Motor neuron (in vitro differentiated cells): ENCODE data around the gene SFSWAP. TPM values are rescaled to one million over a fixed set of nuclear protein-coding genes. Genes with fewer than 3 reads are reported as not detected.

Source experiments
- ATAC-seq, 8 experiments: fragments of 200-7000 bp; cut with Tn5 transposase; replicated peaks in 6 of 8; 2 replicates each; pipeline ENCODE4 v1.8.0; 2021; ENCODE audit warnings: mild to moderate bottlenecking in 8 of 8, moderate library complexity in 8 of 8
- H3K27ac ChIP-seq, 2 donors: fragments of 250-450 bp; sonication (Bioruptor Pico); 2 replicates each; pipeline ENCODE4 v1.9.0; 2021; ENCODE audit warnings: antibody characterized with exemption in 2 of 2, mild to moderate bottlenecking in 2 of 2, moderate library complexity in 1 of 2
- H3K4me1 ChIP-seq, 2 donors: fragments of 250-450 bp; sonication (Bioruptor Pico); replicated peaks in 1 of 2; 2 replicates each; pipeline ENCODE4 v1.6.1; 2021; ENCODE audit warnings: antibody characterized with exemption in 2 of 2, mild to moderate bottlenecking in 2 of 2, moderate library complexity in 1 of 2
- H3K4me3 ChIP-seq, 5 donors: fragments of 250-450 bp; sonication (Bioruptor Pico); 2 replicates each; pipeline ENCODE4 v1.9.0; 2021; ENCODE audit warnings: antibody characterized with exemption in 5 of 5, mild to moderate bottlenecking in 5 of 5, moderate library complexity in 4 of 5
- WGBS, 10 experiments: fragments of 450-650 bp; shearing (Covaris generic); methylation state at CpG; one replicate each; pipeline ENCODE4 v1.0.0; 2022; 5-methylcytosine and 5-hydroxymethylcytosine counted together
- in situ Hi-C, 9 experiments: fragments of 400-800 bp; cut with MboI; loops; one replicate each; pipeline ENCODE4 v1.15.0; 2021; ENCODE audit warnings: low sequenced_read_pairs in 9 of 9, low pct_unique_long_range_greater_than_20kb in 2 of 9; ENCODE audit not compliant: unreplicated experiment in 9 of 9
- total RNA-seq, 8 experiments: library from RNA; unstranded; fragments of 300-600 nt; gene quantifications; 2 replicates each; pipeline versions ENCODE4 v1.2.3 to v1.2.4, GENCODE V29; 2022

Gene SFSWAP
- total RNA-seq, 8 experiments from 2014 or later, result 25.2 to 84.4 (median 29.3) TPM

DNA sequence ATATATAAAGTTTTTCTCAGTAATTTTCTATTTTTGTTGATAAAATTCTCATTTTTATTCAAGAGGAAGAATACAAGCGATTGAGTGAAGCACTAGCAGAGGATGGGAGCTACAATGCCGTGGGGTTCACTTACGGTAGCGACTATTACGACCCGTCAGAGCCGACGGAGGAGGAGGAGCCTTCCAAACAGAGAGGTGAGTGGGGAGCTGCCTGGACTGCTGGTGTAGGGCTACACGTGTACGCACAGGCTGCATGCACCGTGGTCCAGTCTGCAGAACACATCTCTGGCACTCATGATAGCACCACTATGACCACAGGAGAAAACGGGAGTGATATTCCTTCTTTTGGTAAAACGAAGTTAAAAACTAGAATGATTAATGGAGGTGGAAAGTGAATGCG is 3.9 kb downstream of the SFSWAP start:
- H3K4me3 ChIP-seq, result no peak overlapping the region
- no peak overlapping the region for H3K27ac ChIP-seq
- in situ Hi-C loops, result loop anchor here in 1 of 9 experiments (25.0 kb wide), 2 partner anchors 602 to 802 kb away; no protein-coding TSS in a partner anchor
- peaks cover 11 to 15% of the 10 kb centered on the region in 2 donors for H3K4me1 ChIP-seq
- no peak for ATAC-seq
- 83 to 100% (median 94%) methylated on average over 1 to 14 of the region's 14 CpGs; no CpG with 5 or more reads in 2 of the 10 experiments for WGBS, 10 experiments

DNA sequence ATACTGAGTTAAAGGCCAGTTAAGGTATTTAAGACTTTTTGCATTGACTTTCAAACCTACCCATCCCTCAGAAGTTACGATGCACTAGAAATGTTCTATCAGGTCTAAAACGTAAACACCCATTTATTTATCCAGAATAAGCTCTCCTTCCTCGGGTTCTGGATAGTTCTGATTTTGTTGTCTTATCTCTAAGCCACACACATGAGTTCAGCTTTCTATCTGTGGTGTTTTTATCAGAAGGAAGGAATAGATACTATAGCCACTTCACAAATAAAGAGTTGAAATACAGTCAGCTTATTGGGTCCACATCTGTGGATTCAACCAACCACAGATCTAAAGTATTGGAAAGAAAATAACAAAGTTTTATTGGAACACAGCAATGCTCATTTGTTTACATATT is 5.4 kb downstream of the SFSWAP start:
- no peak overlapping the region for H3K27ac ChIP-seq
- no peak overlapping the region for H3K4me3 ChIP-seq
- no peak for ATAC-seq
- WGBS, 10 experiments, result 69 to 100% (median 93%) methylated on average over 3 of the region's 3 CpGs; no CpG with 5 or more reads in 1 of the 10 experiments
- in situ Hi-C loops, result loop anchor here in 1 of 9 experiments (25.0 kb wide), 2 partner anchors 604 to 804 kb away; no protein-coding TSS in a partner anchor
- H3K4me1 ChIP-seq, result peaks cover 6 to 9% of the 10 kb centered on the region in 2 donors

DNA sequence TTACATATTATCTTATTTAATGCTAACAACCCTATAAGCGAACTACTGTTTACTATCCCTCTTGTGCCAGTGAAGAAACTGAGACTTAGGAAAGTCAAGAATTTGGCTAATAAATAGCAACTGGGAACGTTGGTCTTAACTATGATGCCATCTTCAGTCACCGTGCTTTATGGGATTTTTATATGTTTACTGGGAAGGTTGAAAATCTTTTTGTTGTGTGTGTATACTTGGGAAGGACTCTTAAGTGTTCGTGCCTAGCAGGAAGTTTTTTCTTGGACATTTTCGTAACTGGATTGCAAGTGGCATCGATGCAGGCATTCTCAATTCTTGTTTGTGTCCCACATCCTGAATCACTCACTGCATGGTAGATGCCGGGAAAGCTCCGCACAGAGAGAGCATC is 9.4 kb downstream of the SFSWAP start:
- Histone ChIP-seq H3K4me3 (no peak overlapping the region), H3K27ac (no peak overlapping the region), H3K4me1 (no peaks in the 10 kb centered on the region)
- in situ Hi-C loops, result loop anchor here in 1 of 9 experiments (25.0 kb wide), 2 partner anchors 608 to 808 kb away; no protein-coding TSS in a partner anchor
- 50 to 100% (median 94%) methylated on average over 1 to 8 of the region's 8 CpGs for WGBS, 10 experiments
- ATAC-seq, result no peak

DNA sequence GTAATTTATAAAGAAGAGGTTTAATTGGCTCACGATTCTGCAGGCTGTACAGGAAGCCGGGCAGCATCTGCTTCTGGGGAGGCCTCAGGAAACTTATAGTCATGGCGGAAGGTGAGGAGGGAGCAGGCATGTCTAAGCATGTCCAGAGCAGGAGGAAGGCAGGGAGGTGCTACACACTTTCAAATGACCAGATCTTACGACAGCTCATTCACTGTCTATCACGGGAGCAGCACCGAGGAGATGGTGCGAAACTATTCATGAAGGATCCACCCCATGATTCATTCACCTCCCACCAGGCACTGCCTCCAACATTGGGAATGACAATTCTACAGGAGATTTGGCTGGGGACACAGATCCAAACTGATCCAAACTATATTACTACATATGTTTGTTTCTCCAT is 10.0 kb downstream of the SFSWAP start:
- no peak overlapping the region for H3K4me3 ChIP-seq
- in situ Hi-C loops, result loop anchor here in 1 of 9 experiments (25.0 kb wide), 2 partner anchors 609 to 809 kb away; no protein-coding TSS in a partner anchor
- WGBS, 10 experiments, result 0 to 100% (median 87%) methylated on average over 3 to 7 of the region's 7 CpGs; no CpG with 5 or more reads in 3 of the 10 experiments
- H3K27ac ChIP-seq, result no peak overlapping the region
- peak in 4 of 8 experiments; percentile 16 to 98 (median 94) for ATAC-seq
- H3K4me1 ChIP-seq, result no peaks in the 10 kb centered on the region

DNA sequence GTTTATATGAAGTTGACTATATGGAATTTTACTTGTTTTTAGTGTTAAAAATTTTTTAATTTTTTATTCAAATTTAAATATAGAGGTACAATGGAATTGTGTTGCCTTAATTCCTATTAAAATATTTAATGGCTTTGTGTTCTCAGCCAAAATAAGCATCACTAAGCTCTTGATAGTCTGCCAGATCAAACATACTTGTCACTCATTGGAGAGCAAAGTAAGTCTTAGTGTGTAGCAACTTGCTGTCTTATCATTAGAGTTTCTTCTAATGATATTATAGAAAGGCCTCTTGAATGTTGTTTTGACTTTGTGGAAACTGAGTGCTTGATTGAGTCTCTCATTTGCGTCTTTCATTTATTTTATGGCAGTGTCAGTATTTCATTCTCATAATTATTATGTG is 10.7 kb downstream of the SFSWAP start:
- H3K4me3 ChIP-seq, result no peak overlapping the region
- no peak overlapping the region for H3K27ac ChIP-seq
- in situ Hi-C loops, result loop anchor here in 1 of 9 experiments (25.0 kb wide), 2 partner anchors 609 to 809 kb away; no protein-coding TSS in a partner anchor
- no peaks in the 10 kb centered on the region for H3K4me1 ChIP-seq
- no peak for ATAC-seq
- 75 to 100% (median 88%) methylated on average over 1 of the region's 1 CpG; no CpG with 5 or more reads in 3 of the 10 experiments for WGBS, 10 experiments

DNA sequence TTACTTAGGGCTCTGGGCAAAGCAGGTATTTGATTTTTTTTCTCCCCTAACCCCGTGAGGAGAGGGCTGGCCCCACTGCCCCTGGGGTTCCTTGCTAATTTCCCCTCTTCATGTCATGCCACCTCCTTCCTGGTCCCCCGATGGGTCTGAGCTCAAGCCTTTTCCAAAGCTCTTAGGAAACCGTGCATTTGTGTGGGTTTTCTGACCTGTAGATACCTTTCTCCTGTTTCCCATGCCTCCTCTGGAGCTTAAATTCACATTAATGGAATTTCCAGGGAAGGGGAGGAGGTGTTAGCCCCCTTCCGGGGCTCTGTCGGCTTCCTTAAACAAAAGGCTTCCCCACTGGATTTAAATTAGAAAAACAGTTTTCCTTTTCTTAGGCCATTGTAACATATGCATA is 12.6 kb downstream of the SFSWAP start:
- H3K4me3 ChIP-seq, result no peak overlapping the region
- H3K4me1 ChIP-seq, result no peaks in the 10 kb centered on the region
- no peak for ATAC-seq
- WGBS, 10 experiments, result 23 to 100% (median 59%) methylated on average over 1 to 5 of the region's 5 CpGs; no CpG with 5 or more reads in 2 of the 10 experiments
- H3K27ac ChIP-seq, result no peak overlapping the region
- in situ Hi-C loops, result loop anchor here in 1 of 9 experiments (25.0 kb wide), 2 partner anchors 611 to 811 kb away; no protein-coding TSS in a partner anchor

DNA sequence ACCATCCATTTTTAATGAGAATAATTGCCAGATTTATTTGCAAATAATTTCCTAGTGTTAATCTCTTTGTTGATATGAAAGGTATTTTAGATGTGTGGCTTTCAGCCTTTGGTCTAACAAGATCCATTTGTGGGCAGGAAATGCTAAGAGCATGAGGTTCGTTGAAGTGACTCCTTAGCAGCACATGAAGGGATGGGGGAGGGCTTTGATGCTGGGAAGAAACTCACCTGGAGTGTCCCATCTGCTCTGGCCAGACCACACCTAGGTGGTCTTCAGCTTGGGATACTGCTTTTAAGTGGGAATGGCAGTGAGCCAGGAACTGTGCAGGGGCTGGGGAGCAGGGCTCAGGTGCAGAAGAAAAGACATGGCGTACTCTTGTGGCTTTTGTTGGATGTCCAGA is 13.6 kb downstream of the SFSWAP start:
- in situ Hi-C loops, result loop anchor here in 1 of 9 experiments (25.0 kb wide), 2 partner anchors 612 to 812 kb away; no protein-coding TSS in a partner anchor
- no peak for ATAC-seq
- H3K4me3 ChIP-seq, result no peak overlapping the region
- no peak overlapping the region for H3K27ac ChIP-seq
- no peaks in the 10 kb centered on the region for H3K4me1 ChIP-seq
- 40 to 100% (median 82%) methylated on average over 1 to 2 of the region's 2 CpGs; no CpG with 5 or more reads in 2 of the 10 experiments for WGBS, 10 experiments

DNA sequence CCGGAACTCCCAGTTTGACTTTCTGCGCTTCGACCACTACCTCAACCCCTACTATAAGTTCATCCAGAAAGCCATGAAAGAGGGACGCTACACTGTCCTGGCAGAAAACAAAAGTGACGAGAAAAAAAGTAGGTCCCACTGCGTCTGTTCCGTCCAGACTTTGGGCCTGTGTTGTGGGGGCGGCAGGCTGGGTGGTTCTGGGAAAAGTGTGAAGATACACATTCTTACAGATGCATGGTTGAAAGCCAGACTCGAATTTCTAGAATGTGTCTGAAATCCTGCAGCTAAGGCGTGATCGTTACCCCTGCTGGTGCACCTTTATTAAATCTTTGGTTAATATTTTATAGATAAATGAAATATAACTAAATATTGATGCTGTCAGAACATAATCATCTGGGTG is 14.6 kb downstream of the SFSWAP start:
- no peak for ATAC-seq
- Histone ChIP-seq H3K27ac (no peak overlapping the region), H3K4me3 (no peak overlapping the region), H3K4me1 (no peaks in the 10 kb centered on the region)
- 90 to 100% (median 97%) methylated on average over 1 to 9 of the region's 11 CpGs; no CpG with 5 or more reads in 1 of the 10 experiments for WGBS, 10 experiments
- in situ Hi-C loops, result no loop called here

DNA sequence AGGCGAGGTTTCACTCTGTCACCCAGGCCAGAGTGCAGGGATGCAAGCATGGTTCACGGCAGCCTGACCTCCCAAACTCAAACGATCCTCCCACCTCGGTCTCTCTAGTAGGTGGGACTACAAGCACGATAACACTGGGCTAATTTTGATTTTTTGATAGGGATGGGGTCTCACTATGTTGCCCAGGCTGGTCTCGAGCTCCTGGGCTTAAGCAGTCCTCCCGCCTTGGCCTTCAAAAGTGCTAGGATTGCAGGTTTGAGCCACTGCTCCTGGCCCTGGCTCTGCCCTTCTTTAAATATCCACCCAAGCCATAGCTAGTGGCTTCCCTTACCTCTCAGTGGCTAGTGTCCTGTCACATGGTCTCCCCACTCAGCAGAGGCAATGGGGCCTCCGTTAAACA is 17.8 kb downstream of the SFSWAP start:
- no peak overlapping the region for H3K27ac ChIP-seq
- H3K4me3 ChIP-seq, result no peak overlapping the region
- WGBS, 10 experiments, result 40 to 100% (median 93%) methylated on average over 1 to 7 of the region's 8 CpGs; no CpG with 5 or more reads in 3 of the 10 experiments
- H3K4me1 ChIP-seq, result no peaks in the 10 kb centered on the region
- ATAC-seq, result no peak
- in situ Hi-C loops, result no loop called here

DNA sequence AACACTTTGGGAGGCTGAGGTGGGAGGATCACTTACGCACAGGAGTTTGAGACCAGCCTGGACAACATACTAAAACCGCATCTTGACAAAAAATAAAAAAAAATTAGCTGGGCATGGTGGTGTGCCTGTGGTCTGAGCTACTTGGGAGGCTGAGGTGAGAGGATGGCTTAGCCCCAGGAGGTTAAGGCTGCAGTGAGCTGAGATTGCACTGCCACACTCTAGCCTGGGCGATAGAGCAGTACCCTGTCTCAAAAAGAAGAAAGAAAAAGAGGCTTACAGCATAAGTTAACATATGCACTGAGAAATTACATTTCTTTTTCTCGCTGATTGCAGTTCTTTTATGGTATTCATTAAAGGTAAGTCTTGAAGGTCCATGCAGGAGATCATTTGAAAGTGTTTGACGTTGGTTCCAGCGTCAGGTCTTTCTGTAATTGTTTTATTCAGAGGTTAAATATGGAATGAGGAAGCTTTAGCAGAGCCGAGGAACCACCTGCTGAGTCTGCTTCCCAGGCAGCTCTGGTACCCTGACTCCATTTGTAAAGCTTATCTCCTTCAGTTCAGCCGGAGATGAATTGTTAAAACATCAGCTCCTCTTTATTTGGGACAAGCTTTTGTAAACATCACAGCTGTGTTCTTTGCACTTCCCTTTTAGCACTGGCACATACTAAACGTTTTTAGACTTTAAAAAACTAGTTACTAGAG is 18.5 kb downstream of the SFSWAP start:
- in situ Hi-C loops, result no loop called here
- H3K4me3 ChIP-seq, result no peak overlapping the region
- H3K4me1 ChIP-seq, result no peaks in the 10 kb centered on the region
- ATAC-seq, result no peak
- WGBS, 10 experiments, result 38 to 100% (median 60%) methylated on average over 1 to 9 of the region's 9 CpGs
- no peak overlapping the region for H3K27ac ChIP-seq

DNA sequence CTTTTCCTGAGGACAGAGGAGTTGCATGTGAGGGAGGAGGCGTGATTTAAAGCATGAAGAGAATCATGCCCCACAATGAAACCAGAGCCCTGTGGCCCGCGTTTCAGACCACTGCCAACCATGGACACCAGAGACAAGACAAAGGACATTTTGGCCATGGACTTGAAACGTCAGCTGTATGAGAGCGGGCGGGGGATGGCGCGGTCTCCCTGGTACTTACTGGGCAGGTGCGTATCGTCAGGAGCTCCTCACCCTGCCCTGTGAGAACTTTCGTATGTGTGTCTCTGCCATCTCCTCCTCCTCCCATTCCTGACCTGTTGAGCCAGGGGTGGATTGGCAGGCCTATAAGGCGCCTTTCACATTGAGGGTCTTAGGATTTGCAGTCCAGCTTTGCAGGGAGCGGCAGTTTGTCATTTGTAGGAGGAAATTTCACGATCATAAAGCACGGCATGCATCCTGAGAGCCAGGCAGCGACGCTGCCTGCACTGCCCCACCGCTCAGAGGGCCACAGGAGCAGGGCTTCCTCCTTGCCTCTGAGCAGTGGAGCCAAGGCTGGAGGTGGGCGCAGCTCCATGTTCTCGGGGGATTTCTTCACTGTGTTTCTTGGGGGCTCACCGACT is 22.2 kb downstream of the SFSWAP start:
- in situ Hi-C loops, result no loop called here
- 72 to 100% (median 100%) methylated on average over 1 to 12 of the region's 21 CpGs for WGBS, 10 experiments

DNA sequence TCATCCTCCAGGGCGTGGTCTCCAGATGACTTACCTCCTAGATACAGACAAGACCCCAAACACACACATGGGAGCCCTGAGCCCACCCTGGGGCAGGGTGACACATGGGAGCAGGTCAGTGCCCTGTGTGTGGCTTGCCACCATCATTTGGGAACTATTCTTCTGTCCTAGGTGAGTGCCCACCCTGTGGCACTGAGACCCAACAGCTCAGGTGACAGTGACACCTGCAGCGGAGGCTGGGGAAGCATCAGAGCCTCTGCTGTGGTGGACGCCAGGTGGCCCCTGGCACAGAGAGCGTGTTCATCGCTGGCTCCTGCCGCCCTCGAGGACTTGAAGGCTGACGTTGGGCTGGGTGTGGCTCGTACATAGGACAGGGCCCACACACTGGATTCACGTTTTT is 23.0 kb downstream of the SFSWAP start:
- no peak for ATAC-seq
- WGBS, 10 experiments, result 80 to 100% (median 95%) methylated on average over 1 to 9 of the region's 10 CpGs; no CpG with 5 or more reads in 4 of the 10 experiments

More for the DNA sequence above, 22.2 kb downstream of the SFSWAP start:
- Histone ChIP-seq H3K4me1 (no peaks in the 10 kb centered on the region), H3K27ac (no peak overlapping the region), H3K4me3 (no peak overlapping the region)
- no peak for ATAC-seq

More for the DNA sequence above, 23.0 kb downstream of the SFSWAP start:
- H3K4me1 ChIP-seq, result no peaks in the 10 kb centered on the region
- H3K27ac ChIP-seq, result no peak overlapping the region
- H3K4me3 ChIP-seq, result no peak overlapping the region
- in situ Hi-C loops, result no loop called here
